T1000 (cell line): ENCODE results near the gene HOXB3.

Experiments
- DNase-seq: peaks from one replicate; lab custom pipeline; 2025; ENCODE audit warnings: mixed read lengths; lab: John Stamatoyannopoulos, UW

The HOXB3 gene

DNA sequence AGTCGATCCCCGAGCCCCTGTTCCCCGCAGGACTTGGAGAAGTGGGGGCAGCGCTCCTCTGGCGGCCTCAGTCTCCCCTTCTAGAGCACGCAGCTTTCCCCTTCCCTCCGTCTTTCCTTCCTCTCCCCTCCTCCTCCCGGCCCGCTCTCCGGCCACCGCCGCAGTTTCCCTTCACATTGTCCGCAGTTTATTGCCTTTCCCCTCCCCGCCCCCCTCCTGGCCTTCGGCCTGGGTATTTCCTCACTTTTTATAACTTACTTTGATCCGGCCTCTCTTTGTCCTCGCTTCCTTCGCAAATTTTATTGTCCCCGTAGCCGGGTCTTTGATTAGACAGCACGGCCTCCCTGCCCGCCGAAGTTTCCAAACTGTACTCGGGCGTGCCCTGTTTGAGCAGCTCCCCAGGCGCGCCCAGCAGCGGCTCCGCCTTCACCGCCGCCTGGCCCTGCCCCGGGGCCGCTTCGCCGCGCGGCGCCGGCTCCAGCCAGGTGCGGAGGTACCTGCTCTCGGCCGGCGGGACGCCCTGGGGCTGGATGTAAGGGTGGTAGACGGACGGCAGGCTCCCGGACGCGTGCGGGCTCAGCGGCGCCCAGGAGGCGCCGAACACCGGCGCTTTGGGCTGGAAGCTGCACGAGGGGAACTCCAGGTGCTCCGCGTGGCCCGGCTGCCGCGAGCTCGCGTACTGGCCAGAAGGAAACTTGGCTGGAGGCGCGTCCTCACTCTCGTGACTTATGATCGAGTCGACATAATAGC lies 35.6 kb upstream of the HOXB3 start:
- DNase-seq, result no peak

- no peak for DNase-seq
These were observed 34.8 kb upstream of the HOXB3 start for GRCh38 chr17:48624544-48625494.

DNA sequence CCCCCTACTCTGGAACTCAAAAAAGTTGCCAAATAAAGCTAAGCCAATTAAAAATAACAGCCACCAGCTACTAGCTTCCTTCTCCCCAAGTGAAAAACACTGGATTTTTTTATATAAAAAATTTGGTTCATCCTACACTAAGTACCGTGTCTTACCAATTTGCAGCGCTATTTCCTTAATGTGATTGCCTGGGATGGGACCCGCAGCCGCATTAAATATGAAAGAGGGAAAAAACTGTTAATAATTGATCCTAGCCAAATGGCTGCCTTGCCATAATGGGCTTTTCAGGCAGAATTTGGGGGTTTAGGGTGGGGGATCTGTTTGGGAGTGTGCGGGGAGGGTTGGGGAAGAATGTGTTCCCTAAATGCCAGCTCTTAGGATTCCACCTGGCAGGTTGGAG lies 34.1 kb upstream of the HOXB3 start:
- no peak for DNase-seq

- no peak for DNase-seq
These were observed 33.5 kb upstream of the HOXB3 start for GRCh38 chr17:48623583-48623982.

GRCh38 chr17:48622857-48623256 lies 32.8 kb upstream of the HOXB3 start:
- DNase-seq, result no peak

- DNase-seq, result no peak
These were observed 31.7 kb upstream of the HOXB3 start for GRCh38 chr17:48621410-48622392.

GRCh38 chr17:48620461-48621139 lies 30.6 kb upstream of the HOXB3 start:
- no peak for DNase-seq

DNA sequence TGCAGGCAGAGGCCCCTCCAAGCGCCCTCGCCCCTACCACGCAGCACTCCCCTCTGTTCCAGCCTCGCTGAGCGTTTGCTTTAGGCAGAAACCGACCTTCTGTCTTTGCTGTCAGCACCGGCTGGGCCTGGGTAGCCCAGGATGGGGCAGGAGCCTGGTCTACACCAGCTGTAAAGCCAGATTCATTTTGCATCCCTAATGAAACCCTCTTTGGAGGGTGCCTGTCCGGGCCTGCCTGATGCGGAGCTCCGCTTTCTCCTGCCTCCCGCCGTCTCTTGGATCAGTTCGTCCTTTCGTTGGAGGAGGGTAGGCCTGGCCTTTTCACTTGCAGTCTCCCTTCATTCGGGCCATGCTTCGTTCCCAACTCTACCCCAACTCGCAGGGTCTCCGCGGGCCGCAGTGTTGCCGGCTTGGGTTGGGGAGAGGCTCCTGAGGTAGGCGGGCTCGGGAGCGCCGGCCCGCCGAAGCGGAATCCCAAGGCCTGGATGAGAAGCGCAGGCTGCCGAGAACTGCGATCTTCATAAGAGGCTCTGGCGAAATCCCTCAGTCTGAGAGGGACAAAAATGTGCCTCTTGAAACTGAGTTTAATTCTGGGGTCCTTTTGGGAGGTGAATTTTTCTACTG lies 29.9 kb upstream of the HOXB3 start:
- DNase-seq, result no peak

DNA sequence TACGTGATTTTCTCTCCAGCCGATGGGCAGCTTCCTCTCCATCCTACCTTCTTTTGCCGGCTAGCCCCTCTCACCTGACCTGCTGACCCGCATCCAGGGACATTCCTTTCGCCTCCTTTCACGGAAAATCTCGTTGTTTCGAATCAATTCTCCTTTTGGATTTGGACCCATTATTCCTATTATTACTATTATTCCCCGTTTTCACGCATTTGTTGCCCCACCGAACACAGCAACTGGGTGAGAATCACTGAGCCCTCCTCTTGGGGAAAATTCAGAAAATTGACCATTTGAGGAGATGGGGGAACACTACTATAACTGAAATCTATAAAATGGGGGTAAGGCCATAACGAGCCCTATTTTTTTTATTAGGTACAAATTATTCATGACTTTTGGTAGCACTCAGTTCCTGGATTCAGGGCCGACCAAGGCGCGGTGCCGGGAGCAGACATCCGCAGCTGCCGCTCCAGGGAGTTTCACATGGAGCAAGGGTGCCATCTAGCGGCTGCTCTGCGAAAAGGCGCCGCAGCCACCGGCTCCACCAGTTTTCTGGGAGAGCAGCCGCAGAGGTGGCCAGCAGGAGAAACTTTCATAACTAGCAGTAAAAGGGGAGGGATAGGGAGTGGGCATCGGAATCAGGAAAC lies 28.3 kb upstream of the HOXB3 start:
- peak; percentile 81 for DNase-seq

GRCh38 chr17:48617471-48618255 lies 27.6 kb upstream of the HOXB3 start:
- DNase-seq, result no peak

- no peak for DNase-seq
These were observed 26.9 kb upstream of the HOXB3 start for GRCh38 chr17:48616717-48617470.

GRCh38 chr17:48615963-48616716 lies 26.1 kb upstream of the HOXB3 start:
- no peak for DNase-seq

DNA sequence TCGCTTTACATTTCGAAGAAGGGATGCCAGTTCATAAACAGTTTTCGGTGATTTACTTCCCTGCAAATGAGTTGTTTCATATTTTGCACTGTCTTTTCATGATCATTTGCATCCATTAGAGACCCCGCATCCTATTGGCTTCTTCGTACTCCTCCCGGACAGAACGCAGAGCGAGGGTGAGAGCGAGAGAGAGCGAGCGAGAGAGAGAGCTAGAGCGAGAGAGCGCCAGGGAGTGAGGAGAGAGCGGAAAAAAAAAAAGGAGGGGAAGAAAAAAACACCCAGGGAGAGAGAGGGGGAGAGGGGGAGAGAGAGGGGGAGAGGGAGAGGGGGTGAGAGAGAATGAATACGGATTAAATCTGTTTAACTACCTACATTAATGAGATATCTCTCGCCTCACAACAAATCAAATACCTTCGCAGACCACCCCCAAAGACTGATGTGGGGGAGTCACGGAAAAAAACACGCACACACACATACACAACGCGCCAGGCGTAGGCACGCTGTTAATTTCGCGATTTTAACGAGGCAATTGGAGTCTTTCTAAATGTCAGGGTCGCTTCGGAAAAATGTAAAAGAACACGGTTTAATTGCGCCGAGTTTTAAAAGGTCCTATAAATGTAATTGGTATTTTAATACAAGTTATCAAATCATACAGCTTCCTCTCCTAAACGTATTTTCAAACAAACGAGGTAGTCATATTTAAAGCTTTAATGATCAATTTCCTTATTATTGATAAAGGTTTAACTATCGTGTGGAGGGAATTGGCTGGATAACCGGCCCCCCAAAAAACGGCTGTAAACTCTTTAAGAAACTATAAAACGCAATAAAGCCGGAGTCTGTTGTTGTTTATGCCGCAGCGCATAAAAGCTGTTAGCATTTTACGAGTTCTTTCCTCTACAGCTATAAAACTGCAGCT lies 25.3 kb upstream of the HOXB3 start, which contains the start of gene HOXB8:
Gene HOXB8 (minus strand): TSS at position 246 of the 916 bp plus-strand sequence. CDS start 588 bp downstream, outside the sequence.
- no peak for DNase-seq

DNA sequence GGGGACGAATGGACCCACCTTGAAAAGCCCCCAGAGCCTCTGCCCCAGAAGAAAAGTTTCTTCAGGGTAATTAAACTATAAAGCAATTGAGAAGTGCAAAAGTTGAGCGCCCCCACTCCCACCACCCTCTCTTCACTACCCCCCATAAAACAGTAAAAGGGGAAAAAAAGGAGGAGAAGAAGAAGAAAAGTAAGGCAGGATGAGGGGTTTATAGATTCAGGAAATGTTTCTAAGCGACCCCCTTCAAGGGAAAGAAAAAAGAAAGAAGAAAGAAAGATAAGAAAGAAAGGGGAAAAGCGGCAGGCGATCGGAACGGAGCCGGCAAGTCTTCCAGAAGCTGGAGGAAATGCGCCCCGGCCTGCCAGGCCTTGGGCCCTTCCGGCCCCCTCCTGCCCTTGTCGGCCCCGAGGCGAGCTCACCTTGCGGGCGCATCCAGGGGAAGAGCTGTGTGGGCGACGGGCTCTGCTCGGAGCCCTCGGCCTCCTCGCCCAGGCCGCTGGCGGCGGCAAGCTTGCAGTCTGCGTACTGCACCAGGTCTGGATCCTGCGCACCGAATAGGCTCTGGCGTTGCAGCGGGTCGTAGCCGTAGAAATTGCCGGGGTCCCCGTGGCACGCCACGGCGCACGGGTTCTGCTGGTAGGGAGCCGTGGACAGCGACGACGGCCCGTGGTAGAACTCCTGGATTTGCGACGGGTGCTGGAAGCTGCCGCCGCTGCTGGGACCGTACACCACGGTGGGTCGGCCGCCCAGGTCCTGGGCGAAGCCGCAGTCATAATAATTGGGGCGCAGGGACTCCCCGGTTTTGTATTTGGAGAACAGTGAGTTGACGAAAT lies 24.0 kb upstream of the HOXB3 start:
- DNase-seq, result no peak

GRCh38 chr17:48612854-48613691 lies 23.0 kb upstream of the HOXB3 start:
- DNase-seq, result no peak
